Stimulated activated CD4-positive, alpha-beta T cell treated with anti-CD3 and anti-CD28 coated beads, Interleukin-15, amount 100 ng/mL, for 48 hours (primary cell): ENCODE measurements around the gene REN.

Experiments used
- DNase-seq, 2 donors: peaks; one replicate each; pipeline ENCODE4 v3.0.0-alpha.2; 2020; ENCODE audit warnings: low read depth in 2 of 2

REN gene

GRCh38 chr1:204154568-204155255 is 11.4 kb downstream of the REN start:
- DNase-seq = no peak

GRCh38 chr1:204153667-204154066 is 12.5 kb downstream of the REN start:
- DNase-seq = no peak

GRCh38 chr1:204152310-204153044 is 13.7 kb downstream of the REN start:
- no peak for DNase-seq

- peak in 1 of 2 donors; percentile 22 for DNase-seq
Observed at GRCh38 chr1:204151552-204152309, 14.4 kb downstream of the REN start, which contains the start of gene ETNK2. TSS of gene ETNK2 (minus strand) at chr1:204152044. CDS start at chr1:204151852, 192 bp downstream.

GRCh38 chr1:204150702-204151551 is 15.2 kb downstream of the REN start:
- DNase-seq = no peak

- DNase-seq = no peak
Observed at GRCh38 chr1:204149635-204150565, 16.2 kb downstream of the REN start.

DNA sequence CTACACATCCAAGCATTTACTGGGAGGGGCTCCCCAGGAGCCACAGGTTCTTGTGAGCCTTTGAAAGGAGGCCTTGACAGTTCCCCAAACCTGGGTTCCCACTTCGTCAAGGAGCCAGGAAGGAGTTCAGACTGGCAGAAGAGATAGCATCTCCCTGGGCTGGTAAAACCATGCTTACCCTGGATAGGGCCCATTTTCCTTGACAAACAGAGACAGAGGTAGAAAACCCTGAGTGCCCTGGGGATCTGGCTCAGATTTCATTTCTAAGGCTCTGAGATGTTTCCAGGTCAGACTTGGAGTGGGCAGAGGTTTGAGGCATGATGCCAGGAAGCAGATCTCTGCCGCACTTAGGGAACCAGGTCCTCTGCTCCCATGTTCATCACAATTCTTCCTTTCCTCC is 17.0 kb downstream of the REN start:
- no peak for DNase-seq

DNA sequence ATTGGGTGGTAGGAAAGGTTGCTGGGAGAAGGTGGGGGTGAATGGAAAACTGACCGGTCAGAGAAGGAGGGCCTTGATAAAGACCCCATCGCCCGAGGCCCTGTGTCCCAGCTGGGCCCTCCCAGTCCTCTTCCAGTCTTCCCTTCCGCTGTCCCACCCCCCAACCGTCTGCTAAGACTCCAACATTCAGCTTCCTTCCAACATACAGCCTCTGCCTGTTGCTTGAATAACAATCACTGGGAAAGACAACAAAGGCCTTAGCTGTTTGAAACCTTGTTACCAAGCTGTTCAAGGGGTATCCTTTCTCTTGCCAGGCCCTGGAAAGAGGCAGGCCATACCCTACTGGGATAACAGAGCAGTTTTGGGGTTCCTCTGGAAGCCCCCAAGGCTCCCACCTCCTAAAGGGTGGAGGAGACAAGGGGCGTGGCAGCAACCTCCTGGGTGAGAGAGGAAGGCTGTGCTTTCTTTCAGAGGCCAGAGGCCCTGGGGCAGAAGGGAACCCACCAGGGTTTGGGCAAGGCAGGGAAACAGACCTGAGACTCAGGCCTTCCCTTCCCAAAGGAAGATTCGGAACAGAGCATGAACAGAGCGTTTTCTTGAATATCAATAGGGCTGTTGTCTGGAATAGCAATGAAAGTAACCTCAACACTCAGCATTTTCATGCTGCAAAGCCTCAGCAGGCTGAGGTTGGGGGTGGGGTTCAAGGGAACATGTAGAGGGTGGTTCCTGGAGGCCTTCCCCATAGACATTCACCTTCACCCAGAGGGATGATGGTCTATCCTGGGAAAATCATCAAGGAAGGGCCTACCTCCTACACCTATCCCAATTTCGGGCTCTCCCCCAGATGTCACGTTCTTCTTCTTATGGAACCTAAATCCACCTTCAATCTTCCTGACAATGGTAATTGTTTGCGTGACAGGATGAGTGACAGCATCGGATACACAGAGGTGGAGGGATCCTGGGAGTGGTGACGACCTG is 18.4 kb downstream of the REN start:
- no peak for DNase-seq

DNA sequence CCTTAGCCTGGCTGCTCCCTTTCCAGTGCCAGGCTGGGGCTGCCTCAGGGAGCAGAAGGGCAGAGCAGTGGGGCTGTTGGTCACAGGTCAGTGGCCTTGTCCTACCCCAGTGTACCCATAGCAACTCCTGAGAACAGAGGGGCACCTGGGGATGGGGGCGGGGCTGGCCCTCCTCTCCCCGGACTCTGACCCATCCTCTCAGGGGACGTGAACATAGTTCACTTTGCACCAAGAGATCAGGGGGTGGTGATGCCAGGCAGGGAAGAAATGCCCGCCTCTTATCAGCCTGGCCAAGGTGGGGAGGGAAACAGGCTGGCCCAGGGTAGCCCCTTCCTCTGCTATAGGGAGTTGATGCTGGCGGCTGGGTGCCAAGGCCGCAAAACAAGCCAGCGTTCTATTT is 19.2 kb downstream of the REN start:
- DNase-seq = no peak

GRCh38 chr1:204146309-204146708 is 19.8 kb downstream of the REN start:
- DNase-seq = no peak

- no peak for DNase-seq
Observed at GRCh38 chr1:204145033-204145504, 21.1 kb downstream of the REN start.

DNA sequence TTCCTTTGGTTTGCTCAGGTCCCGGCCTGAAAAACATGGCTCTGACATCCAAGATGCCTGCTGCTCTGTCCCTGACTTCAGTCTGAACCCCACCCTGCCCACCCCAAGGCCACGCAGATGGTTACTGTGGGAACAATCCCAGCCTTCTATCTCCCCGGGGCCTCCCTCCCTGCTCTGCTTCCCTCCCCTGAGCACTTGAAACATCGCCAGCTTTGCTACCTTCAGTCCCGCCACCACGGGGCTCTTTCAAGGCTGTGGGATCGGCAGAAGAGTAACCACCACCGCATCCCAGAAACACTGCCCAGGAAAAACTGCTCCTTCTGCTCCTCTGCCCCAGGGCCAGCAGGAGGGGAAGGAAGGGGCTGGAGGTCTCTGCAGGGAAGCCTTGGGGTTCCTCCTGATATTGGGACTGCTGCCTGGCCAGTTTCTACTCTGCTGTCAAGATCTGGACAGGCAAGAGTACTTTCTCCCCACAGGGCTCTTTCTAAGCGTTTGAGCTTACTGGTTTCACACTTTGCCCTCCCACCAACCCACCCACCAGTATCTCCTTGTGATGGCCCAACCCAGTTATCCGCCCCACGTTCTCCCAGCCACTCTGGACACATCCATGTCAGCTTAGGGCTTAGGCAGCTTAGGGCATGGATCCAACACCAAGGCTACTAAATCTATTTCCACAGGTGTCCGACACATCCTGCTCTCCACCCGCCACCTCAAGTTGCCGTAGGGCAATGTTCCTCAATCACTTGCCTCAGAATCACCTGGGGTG is 22.7 kb downstream of the REN start:
- no peak for DNase-seq

GRCh38 chr1:204142032-204142974 is 23.8 kb downstream of the REN start:
- DNase-seq = no peak

- no peak for DNase-seq
Observed at GRCh38 chr1:204141131-204141530, 25.0 kb downstream of the REN start.

- DNase-seq = no peak
Observed at GRCh38 chr1:204139952-204140351, 26.2 kb downstream of the REN start.

GRCh38 chr1:204139088-204139487 is 27.0 kb downstream of the REN start:
- no peak for DNase-seq

DNA sequence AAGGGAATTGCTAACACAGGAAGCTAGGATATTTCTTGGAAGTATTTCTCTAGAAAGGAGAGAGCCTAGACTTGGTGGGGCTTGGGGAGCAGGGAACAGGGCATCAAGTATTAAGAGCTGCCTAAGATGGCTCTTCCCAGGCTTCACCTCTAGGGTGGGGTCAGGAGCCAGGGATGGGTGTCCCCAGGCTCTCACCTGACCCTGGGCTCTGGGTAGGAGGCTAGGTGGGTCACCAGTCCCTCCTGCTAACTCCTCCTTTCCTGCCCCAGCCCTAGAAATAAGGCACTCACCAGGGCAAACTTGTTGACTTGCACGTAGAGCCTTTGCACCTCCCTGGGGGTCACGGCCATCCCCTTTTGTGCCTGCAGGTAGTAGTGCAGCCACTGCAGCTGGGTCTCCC is 29.3 kb downstream of the REN start:
- no peak for DNase-seq
